Activated naive CD8-positive, alpha-beta T cell treated with anti-CD3 and anti-CD28 coated beads, Interleukin-2, amount 10 ng/mL, durations not matched to agents 7 days and 5 days (primary cell): ENCODE results near the gene TADA3. TPM values are rescaled to one million over a fixed set of nuclear protein-coding genes. Genes with fewer than 3 reads are reported as not detected.

ENCODE experiments used
- ATAC-seq: fragments of 150-1000 bp; cut with Tn5 transposase; one replicate; pipeline ENCODE4 v1.10.0; 2021; ENCODE audit warnings: low read depth, moderate library complexity
- POLR2A ChIA-PET: fragments of 350-600 bp; sonication (Branson Sonifier 250); formaldehyde crosslinking; loops from one replicate; lab custom pipeline; 2021; ENCODE audit warnings: antibody characterized with exemption; lab: Charles Lee
- DNase-seq: peaks from one replicate; pipeline ENCODE4 v3.0.0; 2021
- H3K27ac Mint-ChIP-seq: one replicate; pipeline ENCODE4 v1.8.0; 2022; ENCODE audit warnings: mild to moderate bottlenecking, mixed read lengths
- H3K27me3 Mint-ChIP-seq: one replicate; pipeline ENCODE4 v1.8.0; 2022; ENCODE audit warnings: mild to moderate bottlenecking, moderate library complexity, mixed read lengths
- H3K36me3 Mint-ChIP-seq: one replicate; pipeline ENCODE4 v1.8.0; 2021; ENCODE audit warnings: mild to moderate bottlenecking, mixed read lengths
- H3K4me1 Mint-ChIP-seq: one replicate; pipeline ENCODE4 v1.8.0; 2021; ENCODE audit warnings: mixed read lengths
- H3K4me3 Mint-ChIP-seq: one replicate; pipeline ENCODE4 v1.8.0; 2022; ENCODE audit warnings: mild to moderate bottlenecking, moderate library complexity, mixed read lengths
- H3K9me3 Mint-ChIP-seq: one replicate; pipeline ENCODE4 v1.8.0; 2021; ENCODE audit warnings: mixed read lengths
- total RNA-seq, 2 experiments: library from RNA; stranded (reverse); gene quantifications; one replicate each; pipeline ENCODE4 v1.2.3, GENCODE V29; 2021

Gene TADA3
- total RNA-seq, 2 experiments from 2014 or later, result 71.8 to 73.3 TPM

DNA sequence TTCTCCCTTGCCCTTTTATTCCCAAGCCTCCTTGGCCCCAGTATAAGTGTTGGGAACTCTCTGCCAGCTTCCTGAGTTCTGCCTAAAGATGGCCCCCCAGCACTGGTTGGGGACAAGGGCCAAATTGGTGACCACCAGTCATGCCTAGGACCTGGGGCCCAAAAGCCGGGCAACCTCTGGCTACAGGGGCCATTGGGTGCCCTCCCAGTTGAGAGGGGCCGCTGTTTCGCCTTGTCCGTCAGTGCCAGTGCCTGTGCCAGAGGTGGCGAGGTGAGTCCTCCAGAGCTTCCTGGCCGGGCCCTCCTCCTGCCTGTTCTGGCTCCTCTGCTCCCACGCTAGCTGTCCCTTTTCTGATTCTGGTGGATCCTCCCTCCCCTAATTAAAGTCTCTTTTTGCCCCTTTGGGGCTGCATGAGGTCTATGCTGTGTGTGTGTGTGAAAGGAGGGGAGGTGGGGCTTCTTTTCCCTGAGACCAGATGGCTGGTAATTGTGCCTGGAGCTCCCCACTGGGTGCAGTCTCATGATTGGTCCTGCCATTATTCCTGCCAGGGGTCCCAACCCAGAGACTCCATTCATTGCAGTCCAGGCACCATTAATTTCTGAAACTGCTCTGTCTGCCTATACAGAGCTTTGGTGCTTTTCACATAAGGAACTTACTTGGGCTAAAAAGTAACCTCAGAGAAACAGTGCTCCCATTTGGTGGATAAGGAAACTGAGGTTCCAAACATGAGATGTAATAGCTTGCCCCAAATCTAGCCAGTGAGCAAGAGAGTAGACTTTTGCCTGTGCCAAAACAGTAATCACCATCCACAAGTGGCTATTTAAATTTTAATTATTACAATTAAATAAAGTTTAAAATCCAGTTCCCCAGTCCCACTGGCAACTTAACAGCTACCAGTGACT lies 14.7 kb upstream of the TADA3 start:
- POLR2A ChIA-PET, result interaction anchor here (0.7 to 4.5 kb wide), 6 partner anchors 14 to 58 kb away, joined by 3 to 36 read pairs (median 8); partner anchors contain the start of genes ARPC4, CAMK1 and TADA3
- Mint-ChIP-seq H3K9me3 (no peaks in the 10 kb centered on the region), H3K4me3 (no peak overlapping the region), H3K27ac (no peak overlapping the region), H3K27me3 (no peaks in the 10 kb centered on the region), H3K36me3 (peaks cover 39% of the 10 kb centered on the region), H3K4me1 (peaks cover 36% of the 10 kb centered on the region)
- DNase-seq, result no peak
- no peak for ATAC-seq

DNA sequence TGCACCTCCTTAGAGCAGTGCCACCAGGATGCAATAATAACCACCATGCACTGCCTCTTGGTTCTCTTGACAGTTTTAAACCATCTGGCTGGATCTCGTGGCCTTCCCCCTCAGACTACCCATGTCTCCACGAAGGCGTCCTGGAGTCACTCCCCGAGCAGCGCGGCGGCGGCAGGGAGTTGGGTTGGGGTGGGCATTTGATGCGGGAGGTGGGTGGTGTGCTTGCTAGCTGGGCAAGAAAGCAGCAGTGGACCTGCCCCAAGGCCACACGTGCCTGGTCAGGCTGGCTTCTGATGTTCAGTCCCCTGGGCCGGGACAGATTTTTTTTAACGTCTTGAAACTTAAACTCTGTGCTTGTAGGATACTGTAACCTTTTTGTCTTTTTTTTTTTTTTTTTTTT lies 13.9 kb upstream of the TADA3 start:
- DNase-seq, result no peak
- no peak overlapping the region for H3K27ac Mint-ChIP-seq
- H3K4me3 Mint-ChIP-seq, result no peak overlapping the region
- H3K4me1 Mint-ChIP-seq, result peaks cover 32% of the 10 kb centered on the region
- H3K9me3 Mint-ChIP-seq, result no peaks in the 10 kb centered on the region
- no peaks in the 10 kb centered on the region for H3K27me3 Mint-ChIP-seq
- POLR2A ChIA-PET, result interaction anchor here (4.5 kb wide), 1 partner anchor 13 kb away, joined by 36 read pairs; the partner anchor contains the start of genes ARPC4 and TADA3
- peaks cover 35% of the 10 kb centered on the region for H3K36me3 Mint-ChIP-seq
- no peak for ATAC-seq

DNA sequence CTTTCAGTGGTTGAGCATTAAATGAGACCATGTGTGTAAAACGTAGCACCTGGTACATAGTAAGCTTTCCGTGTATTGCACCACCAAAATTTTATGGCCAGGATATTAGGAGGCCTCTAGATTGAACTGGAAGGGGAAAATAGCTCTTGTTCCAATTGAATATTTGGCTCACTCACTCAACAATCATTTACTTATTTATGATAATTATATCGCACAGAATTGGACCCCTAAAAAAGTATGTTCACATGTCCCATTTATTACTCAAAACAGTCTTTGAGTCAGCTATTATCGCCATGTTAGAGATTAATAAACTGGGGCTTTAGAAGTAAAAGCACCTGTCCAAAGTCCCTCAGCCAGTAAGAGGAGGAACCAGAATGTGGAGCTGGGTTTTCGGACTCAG lies 12.7 kb upstream of the TADA3 start:
- peaks cover 27% of the 10 kb centered on the region for H3K4me1 Mint-ChIP-seq
- no peaks in the 10 kb centered on the region for H3K27me3 Mint-ChIP-seq
- H3K27ac Mint-ChIP-seq, result no peak overlapping the region
- no peak for DNase-seq
- POLR2A ChIA-PET, result interaction anchor here (0.6 to 1.1 kb wide), 4 partner anchors 11 to 156 kb away, joined by 3 to 4 read pairs (median 4); partner anchors contain the start of genes ARPC4, MTMR14 and OGG1
- H3K4me3 Mint-ChIP-seq, result no peak overlapping the region
- peaks cover 38% of the 10 kb centered on the region for H3K36me3 Mint-ChIP-seq
- H3K9me3 Mint-ChIP-seq, result no peaks in the 10 kb centered on the region
- no peak for ATAC-seq

DNA sequence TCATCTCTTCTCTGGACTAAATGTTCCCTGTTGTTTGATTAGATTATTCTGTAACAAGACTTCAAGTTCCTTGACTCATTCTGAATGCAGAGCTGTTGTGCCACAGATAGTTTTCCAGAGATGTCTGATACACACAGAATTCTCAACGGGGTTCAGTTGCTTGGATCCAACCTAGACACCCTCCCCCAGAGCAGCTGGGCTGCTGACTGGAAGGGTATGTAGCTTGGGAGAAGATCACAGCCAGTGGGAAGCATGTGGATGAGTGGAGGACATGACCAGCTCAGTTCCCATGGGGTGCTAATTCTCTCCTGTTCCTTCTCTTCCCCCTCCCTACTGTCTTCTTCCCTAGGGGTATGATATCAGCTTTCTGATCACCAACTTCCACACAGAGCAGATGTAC lies 11.2 kb upstream of the TADA3 start:
- H3K27me3 Mint-ChIP-seq, result no peaks in the 10 kb centered on the region
- no peak for DNase-seq
- H3K27ac Mint-ChIP-seq, result no peak overlapping the region
- POLR2A ChIA-PET, result interaction anchor here (0.8 to 1.1 kb wide), 2 partner anchors 11 to 21 kb away, joined by 3 read pairs; partner anchors contain the start of gene ARPC4
- no peak overlapping the region for H3K4me3 Mint-ChIP-seq
- no peaks in the 10 kb centered on the region for H3K9me3 Mint-ChIP-seq
- H3K4me1 Mint-ChIP-seq, result peaks cover 16% of the 10 kb centered on the region
- no peak for ATAC-seq
- H3K36me3 Mint-ChIP-seq, result peaks cover 39% of the 10 kb centered on the region

DNA sequence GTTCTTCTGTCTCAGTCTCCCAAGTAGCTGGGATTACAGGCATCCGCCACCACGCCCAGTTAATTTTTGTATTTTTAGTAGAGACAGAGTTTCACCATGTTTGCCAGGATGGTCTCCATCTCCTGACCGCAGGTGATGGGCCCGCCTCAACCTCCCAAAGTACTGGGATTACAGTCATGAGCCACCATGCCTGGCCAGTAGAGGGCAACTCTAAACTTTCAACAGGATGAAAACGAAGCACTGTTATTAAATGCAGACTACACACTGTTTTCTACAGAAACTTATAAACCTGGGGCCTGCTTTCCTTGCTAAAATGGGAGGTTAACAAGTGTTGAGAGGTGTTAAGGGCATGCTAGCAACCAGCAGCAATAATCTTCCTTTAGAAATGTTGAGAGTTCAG lies 8.3 kb upstream of the TADA3 start:
- POLR2A ChIA-PET, result interaction anchor here (0.6 kb wide), 1 partner anchor 18 kb away, joined by 3 read pairs; no protein-coding TSS in a partner anchor
- no peaks in the 10 kb centered on the region for H3K27me3 Mint-ChIP-seq
- no peak overlapping the region for H3K4me3 Mint-ChIP-seq
- H3K4me1 Mint-ChIP-seq, result peaks cover 10% of the 10 kb centered on the region
- ATAC-seq, result no peak
- H3K9me3 Mint-ChIP-seq, result no peaks in the 10 kb centered on the region
- no peak for DNase-seq
- no peak overlapping the region for H3K27ac Mint-ChIP-seq
- H3K36me3 Mint-ChIP-seq, result peaks cover 44% of the 10 kb centered on the region

DNA sequence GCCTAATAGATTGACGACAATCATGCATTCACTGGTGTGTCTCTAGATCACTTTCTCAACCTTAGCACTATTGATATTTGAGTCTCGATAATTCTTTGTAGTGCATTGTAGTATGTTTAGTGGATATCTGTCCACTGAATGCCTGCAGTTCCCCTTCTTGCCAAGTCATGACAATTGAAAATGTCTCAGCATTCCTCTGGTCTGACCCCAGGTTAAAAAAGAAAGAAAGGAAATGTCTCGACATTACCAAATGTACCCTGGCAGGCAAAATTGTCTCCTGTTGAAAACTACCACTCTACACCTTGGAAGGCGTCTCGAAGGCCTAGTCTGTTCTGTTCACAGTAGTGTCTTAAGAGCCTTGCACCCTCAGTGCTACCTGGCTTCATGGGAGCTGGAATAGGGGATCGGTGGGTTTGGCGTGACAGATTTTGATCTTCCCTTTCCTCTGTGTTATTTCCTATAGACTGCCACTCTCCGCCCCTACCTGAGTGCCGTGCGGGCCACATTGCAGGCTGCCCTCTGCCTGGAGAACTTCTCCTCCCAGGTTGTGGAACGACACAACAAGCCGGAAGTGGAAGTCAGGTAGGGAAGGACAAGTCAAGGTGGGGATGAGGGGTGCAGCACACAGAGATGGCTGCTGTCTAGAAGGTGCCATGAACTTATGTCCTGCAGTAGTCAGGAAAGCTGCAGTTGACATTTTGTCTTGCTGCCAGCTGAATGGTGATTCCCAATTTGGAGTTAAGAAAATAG lies 5.1 kb upstream of the TADA3 start:
- ATAC-seq (no peak), DNase-seq (no peak)
- Mint-ChIP-seq H3K4me1 (peaks cover 26% of the 10 kb centered on the region), H3K9me3 (no peaks in the 10 kb centered on the region), H3K36me3 (peaks cover 46% of the 10 kb centered on the region), H3K4me3 (no peak overlapping the region), H3K27ac (no peak overlapping the region), H3K27me3 (no peaks in the 10 kb centered on the region)
- POLR2A ChIA-PET, result no interaction called here

DNA sequence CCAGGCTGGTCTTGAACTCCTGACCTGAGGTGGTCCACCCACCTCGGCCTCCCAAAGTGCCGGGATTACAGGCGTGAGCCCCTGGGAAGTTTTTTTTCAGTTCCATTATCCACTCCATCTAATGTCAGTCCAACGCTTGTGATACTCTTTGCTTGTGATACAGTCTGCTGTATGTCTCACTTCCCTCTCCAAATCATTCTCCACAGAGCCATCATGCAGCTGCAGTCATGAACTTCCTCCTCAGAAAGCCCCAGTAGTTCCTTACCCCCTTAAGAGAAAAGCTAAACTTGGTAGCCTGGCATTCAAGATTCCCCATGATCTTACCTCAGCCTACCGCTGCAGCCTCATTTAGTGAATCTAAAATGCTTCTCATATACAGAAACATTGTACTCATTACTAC lies 2.9 kb upstream of the TADA3 start:
- H3K36me3 Mint-ChIP-seq, result peaks cover 42% of the 10 kb centered on the region
- POLR2A ChIA-PET, result no interaction called here

DNA sequence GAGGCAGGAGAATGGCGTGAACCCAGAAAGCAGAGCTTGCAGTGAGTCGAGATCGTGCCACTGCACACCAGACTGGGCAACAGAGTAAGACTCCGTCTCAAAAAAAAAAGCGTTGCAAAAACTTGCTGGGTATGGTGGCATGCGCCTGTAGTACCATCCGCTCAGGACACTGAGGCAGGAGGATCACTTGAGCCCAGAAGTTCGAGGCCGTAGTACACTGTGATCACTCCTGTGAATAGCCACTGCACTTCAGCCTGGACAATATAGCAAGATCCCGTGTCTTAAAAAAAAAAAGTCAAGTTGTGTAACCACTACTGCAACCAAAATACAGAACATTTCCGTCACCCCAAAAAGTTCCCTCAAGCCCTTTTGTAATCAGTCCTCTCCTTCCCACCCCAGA lies 2.1 kb upstream of the TADA3 start:
- Mint-ChIP-seq H3K36me3 (peaks cover 45% of the 10 kb centered on the region), H3K4me3 (peak overlapping the region; percentile 99), H3K4me1 (peaks cover 44% of the 10 kb centered on the region), H3K9me3 (no peaks in the 10 kb centered on the region), H3K27ac (peak overlapping the region; percentile 75), H3K27me3 (no peaks in the 10 kb centered on the region)
- POLR2A ChIA-PET, result interaction anchor here (1.6 to 2.3 kb wide), 4 partner anchors 10 to 44 kb away, joined by 4 to 47 read pairs (median 32); partner anchors contain the start of genes OGG1 and TTLL3
- DNase-seq (no peak), ATAC-seq (no peak)

More for the DNA sequence above, 2.9 kb upstream of the TADA3 start:
- Mint-ChIP-seq H3K27me3 (no peaks in the 10 kb centered on the region), H3K27ac (peak overlapping the region; percentile 79), H3K9me3 (no peaks in the 10 kb centered on the region), H3K4me1 (peaks cover 42% of the 10 kb centered on the region), H3K4me3 (peak overlapping the region; percentile 73)
- no peak for ATAC-seq
- DNase-seq, result no peak

DNA sequence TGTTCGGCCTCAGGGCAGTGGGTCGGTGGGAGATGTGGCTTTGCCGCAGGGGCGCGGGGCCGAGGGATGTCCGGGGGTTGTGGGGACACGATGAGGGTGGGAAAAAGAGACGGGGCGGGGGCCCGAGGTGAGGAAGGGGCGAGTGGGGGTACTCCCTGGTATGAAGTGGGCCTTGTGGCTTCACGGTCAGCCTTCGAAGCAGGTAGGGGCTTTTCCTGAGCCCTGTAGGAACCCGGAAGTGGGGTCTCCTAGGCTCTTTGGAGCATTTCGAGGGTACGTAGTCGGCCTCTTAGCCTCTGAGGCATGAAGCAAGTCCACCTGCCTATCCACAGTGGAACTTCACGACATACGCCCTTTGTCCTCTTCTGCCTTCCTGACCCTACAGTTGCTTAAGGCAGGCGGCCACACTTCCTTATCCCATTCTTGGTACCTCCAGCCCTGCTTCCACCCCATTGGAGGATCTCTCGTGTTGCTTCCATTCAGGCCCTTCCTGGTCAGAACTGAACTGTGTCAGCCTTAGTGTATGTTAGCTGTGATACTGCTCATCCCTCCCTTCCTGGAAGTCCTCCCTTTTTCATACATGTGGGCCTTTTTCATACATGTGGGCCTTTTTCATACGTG lies 998 bp upstream of the TADA3 start:
- POLR2A ChIA-PET, result interaction anchor here (0.6 to 2.3 kb wide), 25 partner anchors 8 to 528 kb away, joined by 3 to 47 read pairs (median 4); partner anchors contain the start of genes BRPF1, CAMK1, JAGN1 and MTMR14
- H3K4me1 Mint-ChIP-seq, result peaks cover 50% of the 10 kb centered on the region

DNA sequence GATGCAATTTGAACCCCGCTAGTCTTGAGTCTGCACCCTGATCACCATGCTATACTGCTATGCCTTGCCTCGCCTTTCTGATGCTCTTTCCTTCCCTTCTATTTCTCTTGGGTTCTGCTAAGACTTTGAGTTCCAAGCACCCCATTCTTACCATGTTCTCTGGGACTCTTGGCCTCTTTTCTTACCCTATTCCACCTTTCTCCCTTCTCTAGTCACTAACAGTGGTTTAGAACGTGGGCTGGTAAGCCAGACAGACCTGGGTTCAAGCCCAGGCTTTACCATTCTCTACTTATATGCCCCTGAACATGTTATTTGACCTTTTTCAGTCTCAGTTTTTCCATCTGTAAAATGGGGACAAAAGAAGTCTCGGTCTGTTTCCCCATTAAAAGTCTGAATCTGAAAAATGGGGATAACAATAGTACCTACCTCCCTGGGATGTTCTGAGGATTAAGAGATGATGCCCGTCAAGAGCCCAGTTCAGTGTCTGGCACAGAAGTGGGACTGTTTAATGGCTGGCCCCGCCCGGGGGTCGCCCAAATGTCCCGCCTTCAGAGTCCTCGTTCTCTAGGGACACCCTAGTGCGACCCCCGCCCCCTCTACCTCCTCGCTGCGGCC lies 376 bp downstream of the TADA3 start:
- peak overlapping the region; percentile 99 for H3K4me3 Mint-ChIP-seq
- no peaks in the 10 kb centered on the region for H3K27me3 Mint-ChIP-seq
- H3K9me3 Mint-ChIP-seq, result no peaks in the 10 kb centered on the region
- ATAC-seq (no peak), DNase-seq (no peak)
- H3K4me1 Mint-ChIP-seq, result peaks cover 52% of the 10 kb centered on the region
- POLR2A ChIA-PET, result interaction anchor here (0.8 to 2.3 kb wide), 15 partner anchors 11 to 429 kb away, joined by 3 to 47 read pairs (median 7); partner anchors contain the start of genes BRPF1, CAMK1, MTMR14 and OGG1
- H3K27ac Mint-ChIP-seq, result peak overlapping the region; percentile 100
- H3K36me3 Mint-ChIP-seq, result peaks cover 48% of the 10 kb centered on the region

More for the DNA sequence above, 998 bp upstream of the TADA3 start:
- Mint-ChIP-seq H3K4me3 (peak overlapping the region; percentile 99), H3K9me3 (no peaks in the 10 kb centered on the region), H3K36me3 (peaks cover 50% of the 10 kb centered on the region), H3K27ac (peak overlapping the region; percentile 100), H3K27me3 (no peaks in the 10 kb centered on the region)
- ATAC-seq (peak; percentile 4), DNase-seq (no peak)

DNA sequence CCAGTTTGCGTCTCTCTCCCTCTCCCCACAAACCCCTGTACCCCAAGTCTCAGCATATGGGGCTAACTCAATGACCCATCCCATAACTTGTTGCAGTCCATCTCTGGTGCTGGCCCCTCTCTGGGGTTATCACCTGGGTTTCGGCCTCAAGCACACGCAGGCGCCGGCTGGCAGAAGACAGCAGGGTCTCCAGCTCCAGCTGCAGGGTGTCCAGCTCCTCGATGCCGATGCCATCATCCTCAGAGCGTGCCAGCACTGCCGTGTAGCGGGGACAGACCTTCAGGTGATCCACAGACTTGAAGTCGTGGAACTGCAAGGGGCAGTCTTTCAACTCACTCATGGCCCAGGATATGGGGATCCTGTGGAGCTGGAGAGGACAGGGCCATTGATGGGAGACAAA lies 1.1 kb downstream of the TADA3 start:
- no peak for ATAC-seq
- no peaks in the 10 kb centered on the region for H3K9me3 Mint-ChIP-seq
- H3K4me3 Mint-ChIP-seq, result peak overlapping the region; percentile 99
- no peaks in the 10 kb centered on the region for H3K27me3 Mint-ChIP-seq
- peak overlapping the region; percentile 100 for H3K27ac Mint-ChIP-seq
- DNase-seq, result no peak
- H3K36me3 Mint-ChIP-seq, result peaks cover 51% of the 10 kb centered on the region
- H3K4me1 Mint-ChIP-seq, result peaks cover 51% of the 10 kb centered on the region
- POLR2A ChIA-PET, result interaction anchor here (0.6 to 2.0 kb wide), 4 partner anchors 9 to 144 kb away, joined by 3 to 7 read pairs (median 5); no protein-coding TSS in a partner anchor

DNA sequence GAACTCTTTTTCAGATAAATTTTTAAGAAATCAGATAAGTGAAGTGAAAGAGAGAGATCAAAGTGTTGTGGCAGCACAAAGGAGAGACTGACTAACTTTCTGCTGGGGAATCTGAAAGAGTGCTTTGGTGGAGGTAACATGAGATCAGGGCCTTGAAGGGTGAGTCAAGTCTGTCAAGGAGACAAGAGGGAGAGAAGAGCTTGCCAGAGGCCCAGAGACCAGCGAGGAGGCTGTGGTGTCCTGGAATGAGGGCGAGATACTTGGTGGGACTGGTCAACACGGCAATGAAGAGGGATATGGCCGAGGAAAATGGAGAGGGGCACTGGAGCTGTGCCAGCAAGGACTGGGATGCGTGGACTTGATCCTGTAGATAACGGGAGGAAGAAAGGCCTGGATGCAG lies 4.6 kb downstream of the TADA3 start:
- Mint-ChIP-seq H3K4me1 (peaks cover 40% of the 10 kb centered on the region), H3K27ac (peak overlapping the region; percentile 73), H3K27me3 (no peaks in the 10 kb centered on the region), H3K36me3 (peaks cover 43% of the 10 kb centered on the region), H3K9me3 (no peaks in the 10 kb centered on the region), H3K4me3 (peak overlapping the region; percentile 7)
- POLR2A ChIA-PET, result no interaction called here
- no peak for DNase-seq
- no peak for ATAC-seq
